ENCODE results near the gene COL23A1. TPM values are rescaled to one million over a fixed set of nuclear protein-coding genes. Genes with fewer than 3 reads are reported as not detected.
"Not testable (repeated sequence)": the region's sequence is repeated elsewhere in the genome, so short reads cannot be mapped to it uniquely, and the experiment has no call there.

COL23A1 gene
- total RNA-seq, 2 donors from 2014 or later: 1.5 to 2.5 TPM

GRCh38 chr5:178305801-178306200 lies 284.4 kb downstream of the COL23A1 start:
- Histone ChIP-seq H3K36me3 (no peaks in the 10 kb centered on the region), H3K9me3 (no peaks in the 10 kb centered on the region), H3K27me3 (replicated peaks; ENCODE audit: insufficient read depth) (no peaks in the 10 kb centered on the region), H3K27ac (no peak overlapping the region), H3K4me1 (ENCODE audit: control insufficient read depth in 1 of 2, low read depth in 2 of 2) (no peaks in the 10 kb centered on the region), H3K4me3 (no peak overlapping the region)
- ATAC-seq (ENCODE audit: insufficient number of reproducible peaks, low FRiP score, low read depth) (no peak), DNase-seq (ENCODE audit: low spot score) (no peak)
- no peak for TF ChIP-seq CTCF (IDR thresholded peaks at IDR 0.05)

- Histone ChIP-seq H3K4me3 (no peak overlapping the region), H3K27me3 (replicated peaks; ENCODE audit: insufficient read depth) (no peaks in the 10 kb centered on the region), H3K27ac (no peak overlapping the region), H3K36me3 (no peaks in the 10 kb centered on the region), H3K9me3 (no peaks in the 10 kb centered on the region), H3K4me1 (ENCODE audit: control insufficient read depth in 1 of 2, low read depth in 2 of 2) (no peaks in the 10 kb centered on the region)
- ATAC-seq (ENCODE audit: insufficient number of reproducible peaks, low FRiP score, low read depth): no peak
- DNase-seq (ENCODE audit: low spot score): no peak
- TF ChIP-seq CTCF (IDR thresholded peaks at IDR 0.05): no peak
These were observed 285.2 kb downstream of the COL23A1 start for GRCh38 chr5:178304761-178305645.

DNA sequence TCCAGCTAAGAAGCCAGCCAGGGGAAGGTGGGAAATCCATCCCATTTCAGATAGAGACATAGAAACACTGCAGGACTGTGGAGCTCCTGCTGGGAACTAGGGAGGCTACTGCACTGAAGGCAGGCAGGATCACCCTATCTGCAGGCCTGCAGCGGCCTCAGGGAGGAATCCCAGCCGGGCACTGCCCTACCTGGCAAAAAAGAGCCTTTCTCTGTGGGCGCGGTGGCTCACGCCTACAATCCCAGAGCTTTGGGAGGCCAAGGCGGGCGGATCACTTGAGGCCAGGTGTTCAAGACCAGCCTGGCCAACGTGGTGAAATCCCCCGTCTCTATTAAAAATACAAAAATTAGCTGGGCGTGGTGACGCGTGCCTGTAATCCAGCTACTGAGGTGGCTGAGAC lies 286.2 kb downstream of the COL23A1 start:
- Histone ChIP-seq H3K9me3 (no peaks in the 10 kb centered on the region), H3K27me3 (replicated peaks; ENCODE audit: insufficient read depth) (no peaks in the 10 kb centered on the region), H3K4me1 (ENCODE audit: control insufficient read depth in 1 of 2, low read depth in 2 of 2) (no peaks in the 10 kb centered on the region), H3K4me3 (no peak overlapping the region), H3K27ac (no peak overlapping the region), H3K36me3 (no peaks in the 10 kb centered on the region)
- no peak for ATAC-seq (ENCODE audit: insufficient number of reproducible peaks, low FRiP score, low read depth)
- TF ChIP-seq CTCF (IDR thresholded peaks at IDR 0.05): no peak
- DNase-seq (ENCODE audit: low spot score): no peak

GRCh38 chr5:178302321-178302720 lies 287.9 kb downstream of the COL23A1 start:
- not testable (repeated sequence) for DNase-seq (ENCODE audit: low spot score); H3K27ac ChIP-seq; H3K27me3 ChIP-seq (replicated peaks; ENCODE audit: insufficient read depth); H3K36me3 ChIP-seq; ATAC-seq (ENCODE audit: insufficient number of reproducible peaks, low FRiP score, low read depth); H3K4me3 ChIP-seq; H3K4me1 ChIP-seq (ENCODE audit: control insufficient read depth in 1 of 2, low read depth in 2 of 2); H3K9me3 ChIP-seq

- no peak for TF ChIP-seq CTCF (IDR thresholded peaks at IDR 0.05)
- DNase-seq (ENCODE audit: low spot score): no peak
- H3K27ac ChIP-seq: no peak overlapping the region
- H3K36me3 ChIP-seq: no peaks in the 10 kb centered on the region
- ATAC-seq (ENCODE audit: insufficient number of reproducible peaks, low FRiP score, low read depth): no peak
- H3K4me1 ChIP-seq (ENCODE audit: control insufficient read depth in 1 of 2, low read depth in 2 of 2): no peaks in the 10 kb centered on the region
- no peaks in the 10 kb centered on the region for H3K27me3 ChIP-seq (replicated peaks; ENCODE audit: insufficient read depth)
- H3K4me3 ChIP-seq: no peak overlapping the region
- no peaks in the 10 kb centered on the region for H3K9me3 ChIP-seq
These were observed 288.6 kb downstream of the COL23A1 start for GRCh38 chr5:178301641-178302040.

All from thoracic aorta (tissue), 2 donors.